HepG2 (cell line): ENCODE data around the gene COL8A1. TPM values are rescaled to one million over a fixed set of nuclear protein-coding genes. Genes with fewer than 3 reads are reported as not detected.

Source experiments
- ATAC-seq: fragments of 200-7000 bp; cut with Tn5 transposase; 3 replicates; pipeline ENCODE4 v1.9.1; 2020; ENCODE audit warnings: mild to moderate bottlenecking, moderate library complexity
- BruUV-seq: library from RNA; stranded (reverse); fragments of 400-500 nt; replicated peaks from 2 replicates; lab custom pipeline; 2021; lab: Mats Ljungman, UMichigan
- CTCF ChIA-PET: fragments of 300-600 bp; formaldehyde crosslinking; extraction: SDS; loops from one replicate; lab custom pipeline; 2021; ENCODE audit warnings: low total read pairs, inconsistent platforms, low intra/inter-chr PET ratio; lab: Yijun Ruan, JAX
- POLR2A ChIA-PET: fragments of 350-600 bp; sonication (Branson Sonifier 250); formaldehyde crosslinking; loops from one replicate; lab custom pipeline; 2020; ENCODE audit warnings: antibody characterized with exemption, inconsistent platforms; lab: Yijun Ruan, JAX
- DNase-seq: peaks from one replicate; pipeline ENCODE4 v3.0.0-alpha.2; 2015; ENCODE audit warnings: low spot score
- FAIRE-seq: peaks from 3 replicates; lab custom pipeline; 2011; peaks lifted over from hg19 to GRCh38; lab: Jason Lieb, UNC
- H2AFZ ChIP-seq: one replicate; pipeline ENCODE4 v1.6.1; 2011; ENCODE audit warnings: low read length, inconsistent platforms
- H3K27ac ChIP-seq: fragments of 300-600 bp; 3 replicates; pipeline ENCODE4 v1.8.0; 2011; ENCODE audit warnings: mixed run types, mild to moderate bottlenecking, mixed read lengths, low read length, inconsistent platforms; ENCODE audit not compliant: insufficient read depth; ENCODE audit errors: extremely low read length
- H3K27me3 ChIP-seq, 2 experiments: fragments of 200-600 bp in 1 of 2; 2 replicates in 1 of 2; 3 replicates in 1 of 2; pipeline versions ENCODE4 v1.6.0 to v1.8.0; 2011; ENCODE audit warnings: low read length in 2 of 2, mild to moderate bottlenecking in 2 of 2, moderate library complexity in 2 of 2, inconsistent platforms in 1 of 2; ENCODE audit not compliant: insufficient read depth in 2 of 2, control insufficient read depth in 1 of 2
- H3K36me3 ChIP-seq, 2 experiments: fragments of 200-600 bp in 1 of 2; replicated peaks in 1 of 2; 2 replicates in 1 of 2; 3 replicates in 1 of 2; pipeline versions ENCODE4 v1.5.1 to v1.8.0; 2011; ENCODE audit warnings: low read length in 2 of 2, inconsistent platforms in 1 of 2; ENCODE audit not compliant: insufficient read depth in 2 of 2, control insufficient read depth in 1 of 2
- H3K4me1 ChIP-seq: 2 replicates; pipeline ENCODE4 v1.5.1; 2012; ENCODE audit warnings: low read length, inconsistent platforms; ENCODE audit not compliant: insufficient read depth
- H3K4me2 ChIP-seq: 2 replicates; pipeline ENCODE4 v1.6.0; 2011; ENCODE audit warnings: low read depth, low read length, inconsistent platforms
- H3K4me3 ChIP-seq, 3 experiments: fragments of 200-600 bp in 1 of 3; sonication (generic), shearing (Covaris generic) in 1 of 3; replicated peaks in 1 of 3; 2 replicates each; pipeline ENCODE4 v1.5.1; 2011 to 2016; ENCODE audit warnings: low read length in 3 of 3, inconsistent platforms in 2 of 3, low read depth in 2 of 3, mild to moderate bottlenecking in 2 of 3, control low read depth in 1 of 3, mixed read lengths in 1 of 3; ENCODE audit not compliant: insufficient read depth in 1 of 3
- H3K79me2 ChIP-seq: one replicate; pipeline ENCODE4 v1.6.1; 2011; ENCODE audit warnings: low read length, inconsistent platforms; ENCODE audit not compliant: insufficient read depth
- H3K9ac ChIP-seq: 2 replicates; pipeline ENCODE4 v1.6.0; 2011; ENCODE audit warnings: mild to moderate bottlenecking, low read depth, low read length, inconsistent platforms; ENCODE audit not compliant: insufficient read depth
- H3K9me3 ChIP-seq: 2 replicates; pipeline ENCODE4 v1.5.1; 2012; ENCODE audit warnings: mild to moderate bottlenecking, low read length
- H4K20me1 ChIP-seq: 2 replicates; pipeline ENCODE4 v1.6.0; 2011; ENCODE audit warnings: inconsistent platforms, mild to moderate bottlenecking, low read length, moderate library complexity; ENCODE audit not compliant: insufficient read depth
- ADNP ChIP-seq: sonication (generic); formaldehyde crosslinking; IDR thresholded peaks from 2 replicates; pipeline ENCODE4 v1.4.0; 2020; ENCODE audit warnings: missing genetic modification reagents
- ATAD3A ChIP-seq: sonication (generic); formaldehyde crosslinking; IDR thresholded peaks from 2 replicates; pipeline ENCODE4 v1.4.0; 2020; ENCODE audit warnings: missing genetic modification reagents
- DDIT3 ChIP-seq: sonication (generic); formaldehyde crosslinking; IDR thresholded peaks from 2 replicates; pipeline ENCODE4 v1.4.0; 2020; ENCODE audit warnings: mild to moderate bottlenecking, missing genetic modification reagents
- HOXD1 ChIP-seq: sonication (generic); formaldehyde crosslinking; IDR thresholded peaks from 2 replicates; pipeline ENCODE4 v1.5.0; 2020; ENCODE audit warnings: missing genetic modification reagents
- KAT8 ChIP-seq: IDR thresholded peaks from 2 replicates; pipeline ENCODE4 v1.6.1; 2016; ENCODE audit warnings: missing genetic modification reagents, missing compliant biosample characterization
- MBNL3 ChIP-seq: fragments of 250-450 bp; sonication (Bioruptor Pico); conservative IDR thresholded peaks from 2 replicates; pipeline ENCODE4 v1.8.0; 2022; ENCODE audit warnings: mild to moderate bottlenecking, inconsistent platforms
- MTA3 ChIP-seq: sonication (generic); formaldehyde crosslinking; IDR thresholded peaks from 2 replicates; pipeline ENCODE4 v1.4.0; 2020; ENCODE audit warnings: missing genetic modification reagents
- NR2C2 ChIP-seq: sonication (generic); formaldehyde crosslinking; IDR thresholded peaks from 2 replicates; pipeline ENCODE4 v1.4.0; 2020; ENCODE audit warnings: missing genetic modification reagents, mild to moderate bottlenecking, moderate library complexity, borderline replicate concordance
- PCBP1 ChIP-seq: fragments of 200-400 bp; formaldehyde crosslinking; IDR thresholded peaks from 2 replicates; pipeline ENCODE4 v1.6.1; 2017; ENCODE audit warnings: mild to moderate bottlenecking, low read depth, low read length, borderline replicate concordance
- RORA ChIP-seq: sonication (generic); formaldehyde crosslinking; IDR thresholded peaks from 2 replicates; pipeline ENCODE4 v1.5.0; 2020; ENCODE audit warnings: mild to moderate bottlenecking, missing genetic modification reagents, moderate library complexity
- SRY ChIP-seq: sonication (generic); formaldehyde crosslinking; IDR thresholded peaks from 2 replicates; pipeline ENCODE4 v1.8.0; 2022; ENCODE audit warnings: mild to moderate bottlenecking, missing genetic modification reagents
- ZKSCAN5 ChIP-seq: sonication (generic); formaldehyde crosslinking; IDR thresholded peaks from 2 replicates; pipeline ENCODE4 v1.5.1; 2020; ENCODE audit warnings: mild to moderate bottlenecking, missing genetic modification reagents
- ZNF343 ChIP-seq: sonication (generic); formaldehyde crosslinking; IDR thresholded peaks from 2 replicates; pipeline ENCODE4 v1.4.0; 2020; ENCODE audit warnings: mild to moderate bottlenecking, missing genetic modification reagents
- ZNF549 ChIP-seq: sonication (generic); formaldehyde crosslinking; IDR thresholded peaks from 2 replicates; pipeline ENCODE4 v1.5.0; 2020; ENCODE audit warnings: missing genetic modification reagents
- ZNF552 ChIP-seq: sonication (generic); formaldehyde crosslinking; IDR thresholded peaks from 2 replicates; pipeline ENCODE4 v1.9.0; 2022; ENCODE audit warnings: missing genetic modification reagents, mild to moderate bottlenecking, borderline replicate concordance
- ZNF772 ChIP-seq: sonication (generic); formaldehyde crosslinking; IDR thresholded peaks from 2 replicates; pipeline ENCODE4 v1.5.0; 2020; ENCODE audit warnings: mild to moderate bottlenecking, missing genetic modification reagents
- ZNF790 ChIP-seq: sonication (generic); formaldehyde crosslinking; IDR thresholded peaks from 2 replicates; pipeline ENCODE4 v1.8.0; 2022; ENCODE audit warnings: missing genetic modification reagents, mild to moderate bottlenecking, borderline replicate concordance
- ZNF841 ChIP-seq: sonication (generic); formaldehyde crosslinking; IDR thresholded peaks from 2 replicates; pipeline ENCODE4 v1.8.1; 2023; ENCODE audit warnings: missing genetic modification reagents, borderline replicate concordance
- WGBS: methylation state at CpG from one replicate; pipeline ENCODE4 v1.1.6; 2017; ENCODE audit warnings: low lambda C conversion rate; 5-methylcytosine and 5-hydroxymethylcytosine counted together
- in situ Hi-C: cut with HindIII; loops from 2 replicates; pipeline ENCODE4 v1.10.0; 2017; ENCODE audit warnings: low pct_unique_long_range_greater_than_20kb; ENCODE audit not compliant: extremely low pct_ligation_motif_present
- intact Hi-C: fragments of 100-400 bp; cut with micrococcal nuclease; formaldehyde crosslinking; loops from one replicate; pipeline ENCODE4 v1.10.0; 2022; ENCODE audit not compliant: unreplicated experiment
- polyA plus RNA-seq, 8 experiments: library from polyadenylated mRNA; depleted of rRNA in 3 of 8; stranded (reverse) in 7 of 8; unstranded in 1 of 8; fragments of >200 nt; fragmentation: Illumina TruSeq in 4 of 8; extraction: Trizol in 4 of 8; gene quantifications; 2 replicates each; pipeline versions ENCODE4 v1.2.1 to v1.2.3, GENCODE V29; 2011 to 2016; ENCODE audit warnings: low read depth in 4 of 8, missing spikeins in 1 of 8, mixed read lengths in 1 of 8; ENCODE audit not compliant: insufficient read depth in 1 of 8
- total RNA-seq, 5 experiments: library from RNA; depleted of rRNA; stranded (reverse); fragments of >200 nt; fragmentation: Illumina TruSeq; extraction: Trizol; gene quantifications; 2 replicates each; pipeline ENCODE4 v1.2.3, GENCODE V29; 2016; ENCODE audit warnings: low read depth in 1 of 5
- TF ChIP-seq, protein P1 (sequence below): fragments of 450-650 bp; IDR thresholded peaks from 2 replicates; pipeline ENCODE4 v1.6.1; 2017; ENCODE audit warnings: mild to moderate bottlenecking

Gene COL8A1
- total and polyA plus RNA-seq, 2 of the 13 experiments (the other 11 are each of a cell fraction or from before 2014, with no cell fraction given) = not detected

DNA sequence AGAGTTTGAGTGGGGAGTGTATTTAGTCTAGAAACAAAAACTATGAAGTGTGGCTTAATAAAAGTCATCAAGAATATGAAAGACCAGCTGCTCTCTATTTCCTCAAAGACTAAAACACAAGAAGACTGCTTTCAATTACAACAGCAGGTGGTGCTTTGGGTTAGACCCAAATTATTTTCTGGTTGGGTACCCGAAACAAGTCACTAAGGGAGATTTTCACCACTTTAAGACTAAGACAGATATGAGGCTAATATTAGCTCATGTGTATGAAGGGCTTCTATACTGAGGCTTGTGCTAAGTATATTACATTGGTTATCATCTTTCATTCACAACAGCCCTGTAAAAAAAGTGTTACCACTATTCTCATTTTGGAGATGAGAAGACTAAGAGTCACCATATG, 43.1 kb downstream of the COL8A1 start (continued):
- TF ChIP-seq DDIT3 (no peak), SRY (no peak), HOXD1 (no peak), ZNF841 (no peak), ADNP (CRISPR knock-in tag) (no peak), ZNF772 (CRISPR knock-in tag) (no peak)

DNA sequence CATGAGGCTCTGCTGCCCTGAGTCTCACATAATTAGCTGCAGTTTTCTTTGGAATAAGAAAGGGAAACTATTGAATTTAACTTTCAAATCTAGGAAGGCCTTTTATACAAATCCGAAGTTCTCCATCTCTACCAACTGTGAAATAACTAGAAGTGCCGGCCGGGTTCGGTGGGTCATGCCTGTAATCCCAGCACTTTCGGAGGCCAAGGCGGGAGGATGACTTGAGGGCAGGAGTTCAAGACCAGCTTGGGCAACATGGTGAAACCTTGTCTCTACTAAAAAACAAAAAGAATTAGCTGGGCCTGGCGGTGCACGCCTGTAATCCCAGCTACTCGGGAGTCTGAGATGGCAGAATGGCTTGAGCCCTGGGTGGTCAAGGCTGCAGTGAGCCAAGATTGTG, 43.6 kb downstream of the COL8A1 start:
- H4K20me1 ChIP-seq = no peaks in the 10 kb centered on the region
- H3K9me3 ChIP-seq = no peaks in the 10 kb centered on the region
- TF ChIP-seq MBNL3 (CRISPR knock-in tag) (no peak), ATAD3A (CRISPR knock-in tag) (no peak), ZKSCAN5 (CRISPR knock-in tag) (no peak), PCBP1 (no peak), KAT8 (CRISPR knock-in tag) (no peak), NR2C2 (CRISPR knock-in tag) (no peak), ZNF549 (CRISPR knock-in tag) (no peak), MTA3 (CRISPR knock-in tag) (no peak), RORA (CRISPR knock-in tag) (no peak), ZNF343 (CRISPR knock-in tag) (no peak), ZNF552 (CRISPR knock-in tag) (no peak), ZNF790 (no peak)
- TF ChIP-seq, protein P1, sequence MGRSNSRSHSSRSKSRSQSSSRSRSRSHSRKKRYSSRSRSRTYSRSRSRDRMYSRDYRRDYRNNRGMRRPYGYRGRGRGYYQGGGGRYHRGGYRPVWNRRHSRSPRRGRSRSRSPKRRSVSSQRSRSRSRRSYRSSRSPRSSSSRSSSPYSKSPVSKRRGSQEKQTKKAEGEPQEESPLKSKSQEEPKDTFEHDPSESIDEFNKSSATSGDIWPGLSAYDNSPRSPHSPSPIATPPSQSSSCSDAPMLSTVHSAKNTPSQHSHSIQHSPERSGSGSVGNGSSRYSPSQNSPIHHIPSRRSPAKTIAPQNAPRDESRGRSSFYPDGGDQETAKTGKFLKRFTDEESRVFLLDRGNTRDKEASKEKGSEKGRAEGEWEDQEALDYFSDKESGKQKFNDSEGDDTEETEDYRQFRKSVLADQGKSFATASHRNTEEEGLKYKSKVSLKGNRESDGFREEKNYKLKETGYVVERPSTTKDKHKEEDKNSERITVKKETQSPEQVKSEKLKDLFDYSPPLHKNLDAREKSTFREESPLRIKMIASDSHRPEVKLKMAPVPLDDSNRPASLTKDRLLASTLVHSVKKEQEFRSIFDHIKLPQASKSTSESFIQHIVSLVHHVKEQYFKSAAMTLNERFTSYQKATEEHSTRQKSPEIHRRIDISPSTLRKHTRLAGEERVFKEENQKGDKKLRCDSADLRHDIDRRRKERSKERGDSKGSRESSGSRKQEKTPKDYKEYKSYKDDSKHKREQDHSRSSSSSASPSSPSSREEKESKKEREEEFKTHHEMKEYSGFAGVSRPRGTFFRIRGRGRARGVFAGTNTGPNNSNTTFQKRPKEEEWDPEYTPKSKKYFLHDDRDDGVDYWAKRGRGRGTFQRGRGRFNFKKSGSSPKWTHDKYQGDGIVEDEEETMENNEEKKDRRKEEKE = no peak
- no peak overlapping the region for H3K4me3 ChIP-seq
- no peak overlapping the region for H2AFZ ChIP-seq
- no peak overlapping the region for H3K9ac ChIP-seq
- in situ Hi-C loops = no loop called here
- ChIA-PET POLR2A (no interaction called here), CTCF (no interaction called here)
- no TSS peak for BruUV-seq
- no peaks in the 10 kb centered on the region for H3K79me2 ChIP-seq
- H3K4me1 ChIP-seq = no peaks in the 10 kb centered on the region
- DNase-seq (no peak), ATAC-seq (no peak), FAIRE-seq (no peak)
- intact Hi-C loops = no loop called here
- H3K4me2 ChIP-seq = no peak overlapping the region
- H3K36me3 ChIP-seq = no peaks in the 10 kb centered on the region
- 9% methylated on average over 9 of the region's 9 CpGs for WGBS
- 0 out of 5 replicates have a peak, but pooled peaks cover 0 to 4% of the 10 kb centered on the region in 2 experiments for H3K27me3 ChIP-seq
- H3K27ac ChIP-seq = no peak overlapping the region
